Psoas muscle (tissue), 8 donors: Measurements from ENCODE around the gene KIF13A. TPM values are rescaled to one million over a fixed set of nuclear protein-coding genes. Genes with fewer than 3 reads are reported as not detected.

ENCODE experiments used
- ATAC-seq, 4 donors: fragments of 200-7000 bp; cut with Tn5 transposase; one replicate each; pipeline ENCODE4 v1.9.1; 2020; ENCODE audit warnings: moderate library complexity in 3 of 4, mild to moderate bottlenecking in 2 of 4
- DNase-seq, 2 donors: peaks; one replicate each; pipeline ENCODE4 v3.0.0-alpha.2; 2020
- H3K27ac ChIP-seq: fragments of 200-600 bp; one replicate; pipeline ENCODE4 v1.8.0; 2022
- H3K27me3 ChIP-seq, 3 donors: fragments of 200-600 bp in 1 of 3; one replicate each; pipeline versions ENCODE4 v1.6.1 to v1.8.0; 2013 to 2022; ENCODE audit warnings: low read length in 2 of 3, mild to moderate bottlenecking in 2 of 3, moderate library complexity in 1 of 3; ENCODE audit not compliant: insufficient read depth in 3 of 3
- H3K36me3 ChIP-seq, 2 donors: fragments of 200-600 bp in 1 of 2; one replicate each; pipeline versions ENCODE4 v1.6.1 to v1.8.0; 2013 to 2022; ENCODE audit warnings: low read depth in 1 of 2, mild to moderate bottlenecking in 1 of 2, moderate library complexity in 1 of 2; ENCODE audit not compliant: insufficient read depth in 1 of 2
- H3K4me1 ChIP-seq: fragments of 200-600 bp; one replicate; pipeline ENCODE4 v1.8.0; 2022
- H3K4me3 ChIP-seq: fragments of 200-600 bp; one replicate; pipeline ENCODE4 v1.8.0; 2022; ENCODE audit warnings: mild to moderate bottlenecking
- H3K9me3 ChIP-seq: fragments of 200-600 bp; one replicate; pipeline ENCODE4 v1.8.0; 2022
- WGBS, 3 donors: extraction: QIAGEN DNeasy Blood & Tissue Kit; methylation state at CpG; one replicate each; pipeline versions ENCODE4 v1.1.6 to v1.1.7; 2013; 5-methylcytosine and 5-hydroxymethylcytosine counted together
- intact Hi-C, 2 donors: fragments of 100-400 bp; cut with DNase I; formaldehyde crosslinking; loops; one replicate each; pipeline versions ENCODE4 v1.11.0 to v1.14.2; 2022
- polyA plus RNA-seq, 3 donors: library from polyadenylated mRNA; stranded (reverse); fragments of 200-250 nt; gene quantifications; one replicate each; pipeline ENCODE4 v1.2.3, GENCODE V29; 2013
- total RNA-seq, 4 donors: library from RNA; stranded (reverse); fragmentation: NEBNext Ultra II Directional in 2 of 4; extraction: Animal tissue kit (Norgen Biotek cat#: 25700) in 2 of 4; gene quantifications; one replicate each; pipeline versions ENCODE4 v1.2.1 to v1.2.4, GENCODE V29; 2021 to 2023
- TF ChIP-seq, protein P1 (sequence below): fragments of 200-600 bp; IDR thresholded peaks from one replicate; pipeline ENCODE4 v1.8.0; 2022; ENCODE audit warnings: antibody characterized with exemption
- donor health status: healthy with polysubstance abuse.
- donor health status: DM: no; HTN: no; CAD: no; lungs with moderate emphysema.
- donor health status: Bipolar disorder and iron deficiency.
- donor health status: healthy.
- donor health status: DM: yes; HTN: yes; CAD: no.
- donor health status: DM: no; HTN: no; CAD: no.
- donor health status: DM: no; HTN: no; CAD: no.
- donor health status: DM: yes; HTN: yes; CAD: no.

Gene KIF13A
- total and polyA plus RNA-seq, 7 donors, result 17.0 to 80.2 (median 70.4) TPM

DNA sequence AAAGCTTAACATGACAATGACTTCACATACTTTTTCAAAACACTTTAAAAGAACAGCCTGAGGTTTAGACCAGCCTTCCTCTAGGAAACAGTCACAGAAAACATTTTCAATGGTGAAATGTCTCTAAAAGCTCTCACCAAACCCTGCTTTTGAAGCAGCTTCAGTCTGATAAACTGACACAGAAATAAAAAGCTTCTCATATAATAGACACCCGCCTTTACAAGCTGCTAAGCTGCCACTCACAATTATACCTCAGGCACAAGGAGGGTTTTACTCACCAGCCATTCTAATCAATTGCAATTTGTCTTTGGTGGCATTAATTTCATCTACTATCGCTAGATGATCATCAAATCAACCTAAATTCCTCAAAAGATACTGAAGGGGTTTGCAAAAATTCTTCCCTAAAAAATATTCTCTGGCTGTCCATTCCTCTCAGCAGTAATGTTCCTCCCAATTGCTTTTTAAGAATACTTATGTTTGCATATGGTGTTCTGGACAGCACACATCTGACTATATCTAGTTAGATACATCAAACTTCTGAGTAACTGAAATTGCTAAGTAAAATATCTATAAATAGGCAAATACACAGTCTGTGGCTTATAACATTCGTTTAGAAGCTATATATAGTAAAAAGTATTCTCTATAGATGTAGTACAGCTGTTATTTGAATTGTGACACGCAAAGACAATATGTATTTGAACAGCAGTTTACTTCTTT, 29.4 kb downstream of the KIF13A start:
- no peaks in the 10 kb centered on the region for H3K36me3 ChIP-seq
- WGBS, 3 donors, result 68 to 70% (median 69%) methylated on average over 4 of the region's 4 CpGs
- H3K9me3 ChIP-seq, result no peaks in the 10 kb centered on the region
- no peak overlapping the region for H3K4me3 ChIP-seq
- H3K27ac ChIP-seq, result no peak overlapping the region
- no peak for DNase-seq
- ATAC-seq, result no peak
- peaks cover 71% of the 10 kb centered on the region for H3K4me1 ChIP-seq
- TF ChIP-seq, protein P1, sequence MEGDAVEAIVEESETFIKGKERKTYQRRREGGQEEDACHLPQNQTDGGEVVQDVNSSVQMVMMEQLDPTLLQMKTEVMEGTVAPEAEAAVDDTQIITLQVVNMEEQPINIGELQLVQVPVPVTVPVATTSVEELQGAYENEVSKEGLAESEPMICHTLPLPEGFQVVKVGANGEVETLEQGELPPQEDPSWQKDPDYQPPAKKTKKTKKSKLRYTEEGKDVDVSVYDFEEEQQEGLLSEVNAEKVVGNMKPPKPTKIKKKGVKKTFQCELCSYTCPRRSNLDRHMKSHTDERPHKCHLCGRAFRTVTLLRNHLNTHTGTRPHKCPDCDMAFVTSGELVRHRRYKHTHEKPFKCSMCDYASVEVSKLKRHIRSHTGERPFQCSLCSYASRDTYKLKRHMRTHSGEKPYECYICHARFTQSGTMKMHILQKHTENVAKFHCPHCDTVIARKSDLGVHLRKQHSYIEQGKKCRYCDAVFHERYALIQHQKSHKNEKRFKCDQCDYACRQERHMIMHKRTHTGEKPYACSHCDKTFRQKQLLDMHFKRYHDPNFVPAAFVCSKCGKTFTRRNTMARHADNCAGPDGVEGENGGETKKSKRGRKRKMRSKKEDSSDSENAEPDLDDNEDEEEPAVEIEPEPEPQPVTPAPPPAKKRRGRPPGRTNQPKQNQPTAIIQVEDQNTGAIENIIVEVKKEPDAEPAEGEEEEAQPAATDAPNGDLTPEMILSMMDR, result no peak
- intact Hi-C loops, result no loop called here
- H3K27me3 ChIP-seq, result no peaks in the 10 kb centered on the region

DNA sequence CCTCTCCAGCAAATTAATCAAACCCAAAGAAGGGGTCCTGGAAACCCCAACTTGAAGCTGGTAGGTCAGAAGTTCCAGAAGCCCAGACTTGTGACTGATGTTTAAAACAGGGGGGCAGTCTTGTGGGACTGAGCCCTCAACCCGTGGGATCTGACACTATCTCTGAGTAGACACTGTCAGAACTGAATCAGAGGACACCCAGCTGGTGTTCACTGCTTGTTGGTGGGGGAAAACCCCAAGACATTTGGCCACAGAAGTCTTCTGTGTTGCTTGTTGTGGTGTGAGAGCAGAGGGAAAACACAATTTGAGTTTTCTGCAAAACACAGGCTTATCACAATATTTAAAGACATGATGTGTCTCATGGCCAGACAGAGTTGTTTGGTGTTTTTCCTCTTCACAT, 29.9 kb downstream of the KIF13A start:
- Histone ChIP-seq H3K36me3 (no peaks in the 10 kb centered on the region), H3K27ac (no peak overlapping the region), H3K4me1 (peaks cover 66% of the 10 kb centered on the region), H3K27me3 (no peaks in the 10 kb centered on the region), H3K9me3 (no peaks in the 10 kb centered on the region), H3K4me3 (no peak overlapping the region)
- ATAC-seq (peak in 1 of 4 donors; percentile 41), DNase-seq (no peak)
- TF ChIP-seq, protein P1, result no peak
- 13 to 19% (median 14%) methylated on average over 1 of the region's 1 CpG for WGBS, 3 donors
- intact Hi-C loops, result no loop called here

- ATAC-seq, result no peak
- peaks cover 61% of the 10 kb centered on the region for H3K4me1 ChIP-seq
- no peaks in the 10 kb centered on the region for H3K36me3 ChIP-seq
- H3K9me3 ChIP-seq, result no peaks in the 10 kb centered on the region
- DNase-seq, result no peak
- TF ChIP-seq, protein P1, result no peak
- no peaks in the 10 kb centered on the region for H3K27me3 ChIP-seq
- intact Hi-C loops, result no loop called here
- H3K4me3 ChIP-seq, result no peak overlapping the region
- no peak overlapping the region for H3K27ac ChIP-seq
- WGBS, 3 donors, result 85 to 87% (median 86%) methylated on average over 5 of the region's 5 CpGs
Observed at GRCh38 chr6:17957086-17957485, 30.3 kb downstream of the KIF13A start.

DNA sequence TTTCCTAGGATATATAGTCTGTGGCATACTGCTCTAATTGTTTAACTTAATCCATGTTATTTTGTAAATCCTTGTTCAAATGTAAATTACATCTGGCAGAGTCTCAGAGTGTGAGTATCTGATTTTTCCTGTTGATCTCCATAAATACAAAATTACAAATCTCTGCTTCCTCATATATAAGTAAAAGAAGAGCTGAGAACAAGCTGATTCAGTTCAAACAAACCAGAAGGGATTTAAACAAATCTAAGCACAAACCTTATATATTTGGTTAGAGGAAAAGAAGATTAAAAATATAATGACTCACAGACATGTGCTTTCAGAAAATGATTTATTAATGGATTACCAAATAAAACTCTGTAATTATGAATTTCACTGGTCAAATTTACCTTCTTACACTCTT, 37.3 kb downstream of the KIF13A start:
- peaks cover 32% of the 10 kb centered on the region for H3K4me1 ChIP-seq
- no peak overlapping the region for H3K4me3 ChIP-seq
- DNase-seq (no peak), ATAC-seq (no peak)
- TF ChIP-seq, protein P1, result no peak
- H3K36me3 ChIP-seq, result no peaks in the 10 kb centered on the region
- no peaks in the 10 kb centered on the region for H3K27me3 ChIP-seq
- H3K9me3 ChIP-seq, result no peaks in the 10 kb centered on the region
- intact Hi-C loops, result no loop called here
- H3K27ac ChIP-seq, result no peak overlapping the region

GRCh38 chr6:17949168-17949567, 38.3 kb downstream of the KIF13A start:
- intact Hi-C loops, result no loop called here
- H3K9me3 ChIP-seq, result no peaks in the 10 kb centered on the region
- TF ChIP-seq, protein P1, result no peak
- H3K36me3 ChIP-seq, result no peaks in the 10 kb centered on the region
- DNase-seq (no peak), ATAC-seq (no peak)
- no peaks in the 10 kb centered on the region for H3K27me3 ChIP-seq
- no peak overlapping the region for H3K27ac ChIP-seq
- no peak overlapping the region for H3K4me3 ChIP-seq
- peaks cover 41% of the 10 kb centered on the region for H3K4me1 ChIP-seq
- WGBS, 3 donors, result 93 to 95% (median 94%) methylated on average over 2 of the region's 2 CpGs
